GM21528 (cell line): Measurements from ENCODE around the gene CFB.
"Not testable (repeated sequence)": the region's sequence is repeated elsewhere in the genome, so short reads cannot be mapped to it uniquely, and the experiment has no call there.

Experiments
- ATAC-seq: cut with Tn5 transposase; IDR thresholded peaks from one replicate; pipeline ENCODE4 v1.9.1; 2021; ENCODE audit warnings: mild to moderate bottlenecking, moderate library complexity; ENCODE audit not compliant: unreplicated experiment, low FRiP score

The CFB gene

DNA sequence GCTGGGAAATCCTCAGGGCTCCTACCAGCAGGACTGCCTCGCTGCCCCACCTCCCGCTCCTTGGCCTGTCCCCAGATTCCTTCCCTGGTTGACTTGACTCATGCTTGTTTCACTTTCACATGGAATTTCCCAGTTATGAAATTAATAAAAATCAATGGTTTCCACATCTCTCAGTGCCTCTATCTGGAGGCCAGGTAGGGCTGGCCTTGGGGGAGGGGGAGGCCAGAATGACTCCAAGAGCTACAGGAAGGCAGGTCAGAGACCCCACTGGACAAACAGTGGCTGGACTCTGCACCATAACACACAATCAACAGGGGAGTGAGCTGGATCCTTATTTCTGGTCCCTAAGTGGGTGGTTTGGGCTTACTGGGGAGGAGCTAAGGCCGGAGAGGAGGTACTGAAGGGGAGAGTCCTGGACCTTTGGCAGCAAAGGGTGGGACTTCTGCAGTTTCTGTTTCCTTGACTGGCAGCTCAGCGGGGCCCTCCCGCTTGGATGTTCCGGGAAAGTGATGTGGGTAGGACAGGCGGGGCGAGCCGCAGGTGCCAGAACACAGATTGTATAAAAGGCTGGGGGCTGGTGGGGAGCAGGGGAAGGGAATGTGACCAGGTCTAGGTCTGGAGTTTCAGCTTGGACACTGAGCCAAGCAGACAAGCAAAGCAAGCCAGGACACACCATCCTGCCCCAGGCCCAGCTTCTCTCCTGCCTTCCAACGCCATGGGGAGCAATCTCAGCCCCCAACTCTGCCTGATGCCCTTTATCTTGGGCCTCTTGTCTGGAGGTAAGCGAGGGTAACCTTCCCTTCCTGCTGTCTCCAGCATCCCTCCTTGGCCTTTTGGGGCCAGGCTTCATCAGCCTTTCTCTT is at the start of gene CFB:
Gene CFB, plus strand, starts transcription at position 589 of the 863 bp plus-strand sequence. Its CDS starts 127 bp downstream, at position 716.
- ATAC-seq, result no peak

- no peak for ATAC-seq
Observed at GRCh38 chr6:31896493-31896855, 49.4 kb upstream of the CFB start.

GRCh38 chr6:31896856-31897611 is 48.9 kb upstream of the CFB start:
- no peak for ATAC-seq

DNA sequence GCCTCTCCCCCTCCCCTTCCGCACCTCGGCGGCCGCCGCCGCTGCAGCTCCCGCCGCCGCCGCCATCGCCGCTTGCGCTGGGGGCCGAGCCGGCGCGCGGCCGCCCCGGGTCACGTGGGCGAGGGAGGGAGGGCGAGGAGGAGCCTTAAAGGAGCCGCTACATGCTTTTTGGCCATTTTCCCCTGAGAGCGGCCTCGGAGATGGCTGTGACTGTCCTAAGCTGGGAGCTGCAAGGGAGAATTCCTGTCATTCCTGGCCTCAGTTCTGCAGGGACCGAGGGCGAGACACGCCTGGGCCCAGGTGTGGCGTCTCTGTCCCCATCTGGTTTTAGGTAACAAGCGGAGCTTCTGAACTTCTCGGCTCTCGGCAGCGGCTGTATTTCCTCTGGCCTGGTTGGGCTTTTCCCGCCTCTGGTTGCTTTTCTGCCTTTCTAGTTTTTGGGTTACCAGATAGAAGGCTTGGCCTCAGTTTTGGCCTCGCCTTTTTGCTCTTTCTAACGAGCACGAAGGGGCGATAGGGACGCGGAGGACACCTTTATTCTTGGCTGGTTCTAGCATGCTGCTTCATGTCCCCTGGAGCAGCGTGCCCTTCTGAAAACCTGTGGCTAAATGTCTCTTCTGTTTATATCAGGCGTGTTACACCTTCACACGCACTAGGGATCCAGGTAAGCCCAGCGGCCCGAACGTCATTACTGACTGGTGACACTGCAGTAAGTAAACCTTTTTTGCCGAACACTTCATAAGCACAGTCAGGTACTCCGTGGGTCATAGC is 48.1 kb upstream of the CFB start, which contains the start of gene EHMT2:
Gene EHMT2, minus strand, starts transcription at position 87 of the 771 bp plus-strand sequence. Its CDS starts 21 bp downstream, at position 66.
- ATAC-seq, result peak; percentile 51

DNA sequence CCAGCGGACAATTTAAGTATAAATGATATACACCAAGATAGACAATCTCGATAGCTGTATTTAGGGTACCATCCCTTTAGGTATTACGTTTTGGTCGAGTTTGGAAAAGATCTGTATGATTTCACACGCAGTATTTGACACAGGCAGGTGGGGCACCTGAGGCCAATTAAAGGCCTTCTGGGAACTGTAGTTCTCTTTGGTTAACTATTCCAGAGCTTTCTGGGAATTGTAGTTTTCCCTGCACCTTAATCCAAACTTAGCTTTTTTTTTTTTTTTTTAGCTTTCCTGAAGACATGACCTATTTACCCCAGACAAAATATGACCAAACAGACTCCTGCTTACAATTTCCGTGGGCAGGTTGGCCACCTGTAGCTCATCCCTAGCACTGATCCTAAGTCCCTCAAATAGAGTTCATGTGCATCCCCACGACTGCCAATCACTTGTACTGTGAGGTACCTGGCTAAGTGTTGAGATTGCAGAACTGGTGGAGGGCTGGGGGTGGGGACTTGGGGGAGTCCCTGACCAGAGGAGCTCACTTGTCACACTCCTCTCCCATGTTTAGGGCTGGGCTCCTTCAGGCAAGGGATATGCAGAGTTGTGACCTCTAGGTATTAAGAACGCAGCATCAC is 47.4 kb upstream of the CFB start:
- peak; percentile 19 for ATAC-seq

DNA sequence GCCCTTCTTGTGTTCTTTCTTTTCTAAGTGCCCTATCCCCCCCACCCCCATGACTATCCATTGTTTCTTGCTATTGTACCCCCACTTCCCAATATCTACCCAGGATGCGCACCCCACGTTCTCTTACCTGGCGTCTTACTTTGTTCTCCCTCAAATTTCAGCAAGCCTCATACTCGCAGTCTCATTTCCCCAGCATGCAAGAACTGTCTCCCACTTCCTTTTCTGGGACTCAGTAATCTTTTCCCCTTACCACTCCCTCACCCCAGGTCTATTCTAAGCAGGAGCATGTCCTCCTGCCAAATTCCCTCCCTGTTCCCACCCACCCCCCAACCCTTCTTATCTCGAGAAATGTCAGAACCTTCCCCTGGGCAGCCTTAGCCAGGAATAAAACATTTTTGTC is 46.7 kb upstream of the CFB start:
- no peak for ATAC-seq

DNA sequence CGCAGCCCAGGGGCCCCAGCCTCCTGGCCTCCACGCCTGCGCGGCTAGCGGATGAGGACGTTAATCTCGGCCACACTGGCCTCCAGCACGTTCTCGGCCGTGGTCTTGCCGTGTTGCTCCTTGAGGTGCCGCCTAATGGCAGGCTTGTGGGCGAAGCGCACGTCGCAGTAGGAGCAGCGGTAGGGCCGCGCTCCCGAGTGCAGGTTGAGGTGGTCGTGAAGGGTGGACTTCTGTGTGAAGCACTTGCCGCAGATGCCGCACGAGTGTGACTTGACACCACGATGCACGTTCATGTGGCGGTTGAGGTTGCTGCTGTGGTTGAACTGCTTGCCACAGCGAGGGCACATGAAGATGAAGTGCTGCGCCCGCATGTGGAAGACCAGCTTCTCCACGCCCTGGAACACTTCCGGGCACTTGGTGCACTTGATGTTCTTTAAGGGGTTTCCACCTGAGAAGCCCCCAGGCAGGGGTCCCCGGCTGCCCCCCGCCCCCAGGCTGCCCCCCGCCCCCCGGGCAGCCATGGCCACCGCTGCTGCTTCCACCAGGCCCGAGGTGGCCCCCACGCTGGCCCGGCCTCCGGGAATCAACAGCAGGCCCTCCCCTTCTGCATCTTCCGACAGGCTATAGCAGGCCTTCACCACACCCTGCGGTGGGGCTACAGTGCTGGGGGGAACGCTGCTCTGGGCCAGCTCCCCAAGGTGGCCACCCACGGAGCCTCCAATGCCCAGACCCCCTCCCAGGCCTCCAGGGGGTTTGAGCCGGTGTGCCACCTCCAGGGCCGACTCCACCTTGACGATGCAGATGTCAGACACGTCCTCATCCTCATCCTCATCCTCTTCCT is 45.8 kb upstream of the CFB start:
- no peak for ATAC-seq

DNA sequence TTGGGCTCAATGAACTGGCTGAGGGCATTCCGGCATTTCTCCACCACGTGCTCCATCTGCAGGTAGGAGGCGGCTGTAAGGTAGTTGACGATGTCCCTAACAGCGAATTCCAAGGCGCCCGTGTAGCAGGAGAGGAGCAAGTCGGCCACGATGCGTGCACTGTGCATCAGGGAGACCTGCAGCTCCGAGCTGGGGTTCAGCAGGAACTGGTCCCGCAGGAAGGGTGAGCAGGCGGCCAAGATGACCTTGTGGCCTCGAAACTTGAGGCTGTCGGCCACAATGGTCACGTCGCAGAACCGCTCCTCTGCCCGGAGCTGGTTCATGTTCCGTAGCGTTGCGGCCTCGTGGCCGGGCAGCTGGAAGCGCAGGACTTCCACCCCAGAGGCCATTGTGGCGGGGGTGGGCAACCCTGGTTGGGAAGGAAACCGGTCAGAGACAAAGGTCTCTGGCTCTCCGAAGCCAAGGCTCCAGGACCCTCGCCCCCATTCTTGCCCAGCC is 44.9 kb upstream of the CFB start:
- ATAC-seq, result no peak

DNA sequence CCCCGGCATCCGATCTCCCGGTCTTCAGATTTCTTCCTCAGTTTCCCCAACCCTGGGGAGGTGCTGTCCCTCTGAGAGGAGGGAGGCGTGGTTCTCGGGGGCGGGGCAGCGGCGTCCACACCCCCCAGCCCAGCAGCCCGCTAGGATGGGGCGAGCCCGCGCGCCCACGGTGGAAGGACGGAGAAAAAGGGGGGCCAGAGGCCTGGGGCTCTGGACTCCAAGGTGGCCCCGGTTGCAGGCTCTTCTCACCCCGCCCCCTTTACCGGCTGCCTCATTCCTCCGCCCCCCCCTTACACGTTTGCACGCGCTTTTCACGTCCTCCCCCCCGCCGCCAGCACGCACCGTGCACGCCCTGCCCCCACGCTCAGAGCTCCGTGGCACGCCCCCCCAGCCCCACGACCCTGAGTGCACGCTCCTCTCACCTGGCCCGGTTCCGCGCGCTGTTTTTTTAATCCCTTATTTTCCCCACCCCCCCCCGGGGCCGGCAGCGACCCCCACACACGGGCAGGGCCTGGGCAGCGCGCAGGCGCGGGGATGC is 44.4 kb upstream of the CFB start:
- no peak for ATAC-seq

DNA sequence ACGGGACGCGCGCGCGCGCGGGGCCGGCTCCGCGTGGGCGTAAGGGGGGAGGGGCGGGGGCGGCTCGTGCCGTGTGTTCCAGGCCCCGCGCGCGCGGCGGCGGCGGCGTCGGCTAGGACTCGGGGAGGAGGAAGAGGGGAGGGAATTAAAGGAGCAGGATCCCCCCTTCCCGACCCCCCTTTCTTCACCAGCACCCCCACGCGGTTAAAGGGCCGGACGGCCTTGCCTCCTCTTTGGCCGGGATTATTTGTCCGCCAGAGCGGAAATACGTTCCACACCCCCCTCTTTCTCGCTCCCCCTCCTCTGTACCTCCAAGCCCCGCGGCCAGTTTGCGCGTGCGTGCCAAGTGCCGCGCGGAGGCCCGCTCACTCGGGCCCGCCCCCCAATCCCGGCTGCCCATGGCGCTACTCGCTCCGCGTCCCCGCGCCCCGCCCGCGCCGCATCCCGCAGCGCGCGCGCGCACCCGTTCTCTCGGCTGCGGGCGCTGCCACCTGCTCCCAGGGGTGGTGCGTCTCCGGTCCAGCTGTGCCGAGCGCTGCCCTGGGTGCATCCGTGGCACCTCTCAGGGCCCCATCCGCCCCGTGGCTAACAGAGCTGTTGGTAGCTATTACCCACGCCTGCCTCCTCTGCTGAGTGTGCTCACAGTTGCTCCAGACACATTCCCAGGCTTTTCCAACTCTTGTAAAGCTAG is 43.8 kb upstream of the CFB start, which contains the start of gene ZBTB12:
Gene ZBTB12, minus strand, starts transcription at position 134 of the 691 bp plus-strand sequence. CDS start 781 bp downstream, outside the sequence.
- ATAC-seq, result peak; percentile 48

GRCh38 chr6:31903957-31904356 is 41.9 kb upstream of the CFB start:
- ATAC-seq, result no peak

DNA sequence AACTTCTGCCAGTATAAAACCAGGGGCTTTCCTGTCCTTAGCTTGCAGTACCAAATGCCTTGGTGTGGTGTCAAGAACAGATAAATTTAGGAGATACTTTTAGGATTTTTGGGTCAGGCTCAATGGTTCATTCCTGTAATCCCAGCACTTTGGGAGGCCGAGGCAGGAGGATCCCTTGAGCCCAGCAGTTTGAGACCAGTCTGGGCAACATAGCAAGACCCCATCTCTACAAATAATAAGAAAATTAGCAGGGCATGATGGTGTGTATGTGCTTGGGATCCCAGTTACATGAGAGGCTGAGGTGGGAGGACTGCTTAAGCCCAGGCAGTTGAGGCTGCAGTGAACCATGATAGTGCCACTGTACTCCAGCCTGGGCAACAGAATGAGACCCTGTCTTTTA is 40.9 kb upstream of the CFB start:
- no peak for ATAC-seq

DNA sequence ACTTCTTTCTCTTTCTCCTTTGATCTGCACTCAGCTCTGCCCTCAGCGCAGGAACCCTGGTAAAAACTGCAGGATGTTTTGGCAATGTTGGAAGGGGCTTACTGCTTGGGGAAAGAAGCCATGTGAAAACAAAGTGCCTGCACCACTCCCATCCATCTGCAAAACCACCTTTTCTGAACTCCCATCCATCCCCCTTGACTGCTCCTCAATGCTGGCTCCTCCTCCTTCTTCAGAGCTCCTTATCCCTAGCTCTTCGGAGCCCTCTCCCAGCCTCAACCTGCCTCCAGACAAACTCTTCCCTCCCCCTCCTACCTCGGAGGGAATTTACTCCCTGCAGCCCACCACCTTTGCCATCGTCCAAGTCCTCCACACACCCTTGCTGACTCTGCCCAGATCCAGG is 39.8 kb upstream of the CFB start:
- no peak for ATAC-seq

GRCh38 chr6:31906727-31907126 is 39.2 kb upstream of the CFB start:
- ATAC-seq, result not testable (repeated sequence)

GRCh38 chr6:31907158-31907813 is 38.6 kb upstream of the CFB start:
- no peak for ATAC-seq

DNA sequence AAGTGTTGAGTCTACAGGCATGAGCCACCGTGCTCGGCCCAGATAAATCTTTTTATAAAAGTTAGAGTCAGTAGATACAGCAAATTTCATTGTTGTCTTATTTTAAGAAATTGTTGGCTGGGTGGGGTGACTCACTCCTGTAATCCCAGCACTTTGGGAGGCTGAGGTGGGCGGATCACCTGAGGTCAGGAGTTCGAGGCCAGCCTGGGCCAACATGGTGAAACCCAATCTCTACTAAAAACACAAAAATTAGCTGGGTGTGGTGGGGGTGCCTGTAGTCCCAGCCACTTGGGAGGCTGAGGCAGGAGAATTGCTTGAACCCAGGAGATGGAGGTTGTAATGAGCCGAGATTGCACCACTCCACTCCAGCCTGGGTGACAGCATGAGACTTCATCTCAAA is 37.6 kb upstream of the CFB start:
- ATAC-seq, result not testable (repeated sequence)

GRCh38 chr6:31908791-31909190 is 37.1 kb upstream of the CFB start:
- ATAC-seq, result peak; percentile 48

DNA sequence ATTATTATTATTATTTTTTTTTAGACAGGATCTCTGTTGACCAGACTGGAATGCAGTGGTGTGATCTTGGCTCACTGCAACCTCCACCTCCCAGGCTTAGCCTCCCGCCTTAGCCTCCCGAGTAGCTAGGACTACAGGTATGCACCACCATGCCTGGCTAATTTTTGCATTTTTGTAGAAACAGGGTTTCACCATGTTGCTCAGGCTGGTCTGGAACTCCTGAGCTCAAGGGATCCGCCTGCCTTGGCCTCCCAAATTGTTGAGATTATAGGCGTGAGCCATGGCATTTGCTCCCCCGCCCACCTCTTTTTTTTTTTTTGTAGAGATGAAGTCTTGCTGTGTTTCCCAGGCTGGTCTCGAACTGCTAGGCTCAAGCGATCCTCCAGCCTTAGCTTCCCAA is 36.6 kb upstream of the CFB start:
- ATAC-seq, result not testable (repeated sequence)
